ENCODE measurements around the gene IQCM. TPM values are rescaled to one million over a fixed set of nuclear protein-coding genes. Genes with fewer than 3 reads are reported as not detected.

Gene IQCM
- total RNA-seq, 4 donors from 2014 or later, result not detected

DNA sequence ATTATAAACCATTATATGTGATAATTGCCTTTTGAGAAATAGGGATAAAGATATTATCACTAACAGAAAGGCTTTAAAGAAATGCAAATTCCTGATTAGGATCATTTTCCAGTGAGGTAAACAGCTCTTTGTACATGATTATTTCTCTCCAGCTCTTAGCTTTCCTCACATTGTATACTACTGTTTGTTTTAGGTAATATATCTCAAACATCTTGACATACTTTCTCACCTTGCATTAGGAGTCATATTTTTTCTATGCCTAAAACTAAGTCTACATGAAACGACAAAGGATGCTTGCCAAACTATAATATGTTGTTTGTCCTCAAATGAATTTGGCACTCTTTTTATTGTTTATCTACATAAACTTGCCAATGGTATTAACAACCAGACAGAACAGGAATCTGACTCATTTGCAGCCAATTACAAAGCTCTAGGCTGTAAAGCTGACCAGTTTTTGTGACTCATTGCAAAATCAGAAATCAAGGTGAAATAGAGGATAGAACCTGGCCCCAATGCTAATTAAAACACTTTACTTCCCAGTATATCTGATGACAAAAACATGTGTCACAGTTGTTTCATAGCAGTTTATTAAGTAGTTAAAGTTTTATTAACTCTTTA lies 107.0 kb downstream of the IQCM start:
- DNase-seq (ENCODE audit: low spot score) (no peak), ATAC-seq (ENCODE audit: low FRiP score) (no peak)
- TF ChIP-seq, protein P1, sequence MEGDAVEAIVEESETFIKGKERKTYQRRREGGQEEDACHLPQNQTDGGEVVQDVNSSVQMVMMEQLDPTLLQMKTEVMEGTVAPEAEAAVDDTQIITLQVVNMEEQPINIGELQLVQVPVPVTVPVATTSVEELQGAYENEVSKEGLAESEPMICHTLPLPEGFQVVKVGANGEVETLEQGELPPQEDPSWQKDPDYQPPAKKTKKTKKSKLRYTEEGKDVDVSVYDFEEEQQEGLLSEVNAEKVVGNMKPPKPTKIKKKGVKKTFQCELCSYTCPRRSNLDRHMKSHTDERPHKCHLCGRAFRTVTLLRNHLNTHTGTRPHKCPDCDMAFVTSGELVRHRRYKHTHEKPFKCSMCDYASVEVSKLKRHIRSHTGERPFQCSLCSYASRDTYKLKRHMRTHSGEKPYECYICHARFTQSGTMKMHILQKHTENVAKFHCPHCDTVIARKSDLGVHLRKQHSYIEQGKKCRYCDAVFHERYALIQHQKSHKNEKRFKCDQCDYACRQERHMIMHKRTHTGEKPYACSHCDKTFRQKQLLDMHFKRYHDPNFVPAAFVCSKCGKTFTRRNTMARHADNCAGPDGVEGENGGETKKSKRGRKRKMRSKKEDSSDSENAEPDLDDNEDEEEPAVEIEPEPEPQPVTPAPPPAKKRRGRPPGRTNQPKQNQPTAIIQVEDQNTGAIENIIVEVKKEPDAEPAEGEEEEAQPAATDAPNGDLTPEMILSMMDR (IDR thresholded peaks at IDR 0.05), result no peak

DNA sequence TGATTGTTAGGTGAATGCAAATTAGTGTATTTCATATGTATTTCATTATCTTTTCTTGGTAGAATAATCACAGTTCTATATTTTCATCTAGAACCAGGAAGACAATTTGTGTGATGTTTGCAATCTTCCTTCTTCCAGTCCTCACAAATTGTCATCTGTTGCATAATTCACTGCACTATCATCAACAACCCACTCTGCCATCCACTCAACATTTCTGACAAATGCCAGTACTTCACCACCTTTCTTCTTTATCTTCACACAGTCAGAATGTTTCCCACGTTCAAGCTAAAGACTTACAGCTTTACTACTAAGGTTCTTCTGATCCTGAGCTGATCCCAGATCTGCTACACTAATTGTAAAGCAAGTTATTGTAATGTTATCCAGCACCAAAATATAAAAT lies 107.8 kb downstream of the IQCM start:
- ATAC-seq (ENCODE audit: low FRiP score), result no peak
- no peak for DNase-seq (ENCODE audit: low spot score)
- TF ChIP-seq, protein P1 (IDR thresholded peaks at IDR 0.05), result no peak

DNA sequence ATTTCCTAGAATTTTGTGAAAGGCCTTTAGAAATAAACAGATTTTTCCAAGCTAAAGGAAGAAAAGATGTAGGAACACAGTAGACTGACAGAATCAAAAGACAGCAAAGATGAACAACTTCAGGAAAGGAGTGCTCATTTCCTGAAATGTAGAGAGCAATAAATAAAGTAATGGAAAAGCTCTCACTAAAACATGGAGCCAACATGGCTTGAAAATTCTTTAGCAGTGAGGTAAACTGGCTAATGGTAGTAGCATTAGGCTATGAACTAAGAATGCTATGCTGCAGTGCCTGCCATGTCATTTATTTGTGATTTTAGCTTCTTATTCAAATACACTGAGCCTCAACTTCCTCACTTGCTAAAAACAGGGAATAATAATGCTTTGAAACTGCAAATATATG lies 108.7 kb downstream of the IQCM start:
- TF ChIP-seq, protein P1 (IDR thresholded peaks at IDR 0.05), result no peak
- ATAC-seq (ENCODE audit: low FRiP score) (no peak), DNase-seq (ENCODE audit: low spot score) (no peak)

DNA sequence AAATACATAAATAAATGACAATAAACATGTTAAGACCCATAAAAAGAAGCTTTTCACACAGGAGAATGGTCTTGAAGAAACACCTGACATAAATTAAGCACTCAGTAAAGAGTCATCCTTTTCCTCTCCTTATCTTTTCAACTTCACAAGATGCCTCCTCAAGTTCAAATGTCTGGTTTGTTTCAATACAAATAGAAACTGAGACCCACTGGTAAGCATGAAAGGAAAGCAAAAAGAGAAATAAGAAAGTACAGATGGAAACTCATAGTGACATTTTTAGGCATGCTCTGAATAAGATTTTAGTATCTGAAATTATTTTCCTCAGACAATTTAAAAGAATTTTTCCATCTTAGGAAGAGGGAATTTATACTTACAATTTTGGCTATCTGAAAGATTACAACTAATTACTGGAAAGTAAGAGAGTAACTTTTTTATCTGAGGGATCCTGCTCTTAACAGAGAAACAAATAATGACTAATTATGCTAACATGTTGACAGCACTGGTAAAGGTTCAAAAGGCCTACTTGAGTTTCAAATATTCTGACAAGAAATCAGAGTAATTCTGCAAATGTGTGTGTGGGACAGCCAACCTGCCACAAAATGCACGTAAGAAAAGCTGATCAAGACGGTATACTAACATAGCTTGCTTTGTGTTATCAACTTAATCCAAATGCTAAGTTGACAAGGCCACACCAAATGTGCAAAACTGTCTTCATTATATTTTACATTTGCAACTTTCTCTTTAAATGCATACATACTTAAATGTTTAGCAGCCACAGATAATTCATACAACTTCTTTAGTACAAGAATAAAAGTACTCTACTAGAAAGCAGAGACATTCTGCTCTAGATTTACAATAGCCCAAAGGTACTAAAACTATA lies 113.0 kb downstream of the IQCM start:
- no peak for ATAC-seq (ENCODE audit: low FRiP score)
- no peak for DNase-seq (ENCODE audit: low spot score)
- TF ChIP-seq, protein P1 (IDR thresholded peaks at IDR 0.05), result no peak

DNA sequence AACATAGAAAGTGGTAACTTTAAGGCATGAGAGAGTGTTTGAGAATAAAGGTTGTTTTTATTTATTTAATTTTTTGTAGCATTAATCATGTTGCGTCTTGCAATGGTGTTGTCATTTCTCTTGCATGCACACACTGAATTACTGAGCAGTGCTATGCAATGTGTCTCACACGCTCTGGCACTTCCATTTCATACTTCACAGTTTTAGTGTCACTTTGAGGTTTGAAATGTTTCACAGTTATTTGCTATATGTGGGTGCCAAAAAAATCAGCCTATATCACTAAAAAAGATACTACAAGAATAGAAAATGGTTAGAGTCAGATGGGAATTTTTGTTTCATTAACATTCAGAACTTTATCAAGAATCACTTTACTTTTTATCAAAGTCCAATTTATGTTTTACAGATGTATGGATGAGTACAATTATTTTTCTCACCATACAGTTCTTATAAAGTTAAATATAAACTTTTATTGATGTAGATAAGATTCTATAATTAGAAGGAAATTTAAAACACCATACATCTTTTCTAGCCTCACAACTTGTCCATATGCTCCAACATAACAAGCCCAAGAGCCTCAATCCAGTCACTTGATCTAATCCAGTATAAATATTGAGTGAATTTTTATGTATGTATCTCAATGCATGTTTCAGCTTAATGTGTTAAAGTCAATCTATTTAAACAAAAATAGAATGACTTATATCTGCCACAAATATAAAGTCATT lies 114.0 kb downstream of the IQCM start:
- TF ChIP-seq, protein P1 (IDR thresholded peaks at IDR 0.05), result no peak
- no peak for ATAC-seq (ENCODE audit: low FRiP score)
- no peak for DNase-seq (ENCODE audit: low spot score)

DNA sequence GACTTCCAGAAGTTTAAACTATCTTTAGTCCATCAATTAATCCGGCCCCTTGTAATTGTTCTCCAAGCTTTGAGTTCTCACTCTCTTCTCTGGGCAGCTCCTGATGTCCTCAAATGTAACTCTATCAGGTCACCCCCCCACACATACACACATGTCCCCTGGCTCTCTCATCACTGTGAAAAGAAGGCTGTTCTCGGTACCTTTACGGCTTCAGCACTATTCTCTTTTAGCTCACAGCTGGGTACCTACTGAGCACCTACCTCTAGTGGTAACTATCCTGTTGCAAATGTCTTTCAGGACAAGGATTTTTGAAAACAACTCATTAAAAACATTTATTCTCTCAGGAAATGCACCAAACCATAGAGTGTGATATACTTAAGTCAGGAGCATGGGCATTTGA lies 115.4 kb downstream of the IQCM start:
- no peak for DNase-seq (ENCODE audit: low spot score)
- ATAC-seq (ENCODE audit: low FRiP score), result no peak
- TF ChIP-seq, protein P1 (IDR thresholded peaks at IDR 0.05), result no peak

All from omental fat pad (tissue), 4 donors.